MM.1S (cell line): ENCODE results near the gene LNPEP.
A peak's percentile ranks its signal among the peaks of the same experiment; 100 is the strongest.

Experiments used
- DNase-seq: peaks from one replicate; pipeline ENCODE4 v3.0.0-alpha.2; 2015
- H2AFZ ChIP-seq: fragments of 300-600 bp; sonication (generic); 2 replicates; pipeline ENCODE4 v1.6.0; 2016; ENCODE audit warnings: antibody characterized with exemption, low read length
- H3F3A ChIP-seq: fragments of 300-600 bp; sonication (generic); 2 replicates; pipeline ENCODE4 v1.6.1; 2016; ENCODE audit warnings: mild to moderate bottlenecking, antibody characterized with exemption, low read length, moderate library complexity, mixed read lengths; ENCODE audit not compliant: insufficient read depth
- H3K27ac ChIP-seq: fragments of 300-600 bp; sonication (generic); 2 replicates; pipeline ENCODE4 v1.5.1; 2016; ENCODE audit warnings: mild to moderate bottlenecking, low read length
- H3K27me3 ChIP-seq: fragments of 300-600 bp; sonication (generic); replicated peaks from 2 replicates; pipeline ENCODE4 v1.6.0; 2016; ENCODE audit warnings: low read length; ENCODE audit not compliant: insufficient read depth
- H3K36me3 ChIP-seq: fragments of 300-600 bp; sonication (generic); replicated peaks from 2 replicates; pipeline ENCODE4 v1.6.1; 2016; ENCODE audit warnings: mild to moderate bottlenecking, low read length, mixed read lengths; ENCODE audit not compliant: insufficient read depth
- H3K4me1 ChIP-seq: fragments of 300-600 bp; sonication (generic); 2 replicates; pipeline ENCODE4 v1.6.1; 2016; ENCODE audit warnings: low read length, mixed read lengths
- H3K4me2 ChIP-seq: fragments of 300-600 bp; sonication (generic); 2 replicates; pipeline ENCODE4 v1.6.0; 2016; ENCODE audit warnings: low read depth, low read length
- H3K4me3 ChIP-seq: fragments of 300-600 bp; sonication (generic); 2 replicates; pipeline ENCODE4 v1.5.1; 2016; ENCODE audit warnings: low read length, mixed read lengths
- H3K79me2 ChIP-seq: fragments of 300-600 bp; sonication (generic); 2 replicates; pipeline ENCODE4 v1.6.1; 2016; ENCODE audit warnings: mixed run types, low read length, mixed read lengths
- H3K9ac ChIP-seq: fragments of 300-600 bp; sonication (generic); 2 replicates; pipeline ENCODE4 v1.6.1; 2016; ENCODE audit warnings: low read length, mixed read lengths
- H3K9me2 ChIP-seq: fragments of 300-600 bp; sonication (generic); replicated peaks from 2 replicates; pipeline ENCODE4 v1.6.1; 2016; ENCODE audit warnings: mild to moderate bottlenecking, low read length, mixed read lengths; ENCODE audit not compliant: insufficient read depth
- H3K9me3 ChIP-seq: fragments of 300-600 bp; sonication (generic); replicated peaks from 2 replicates; pipeline ENCODE4 v1.6.1; 2016; ENCODE audit warnings: mild to moderate bottlenecking, low read length, mixed read lengths; ENCODE audit not compliant: insufficient read depth
- H4K20me1 ChIP-seq: fragments of 300-600 bp; sonication (generic); 2 replicates; pipeline ENCODE4 v1.6.1; 2016; ENCODE audit warnings: mild to moderate bottlenecking, low read length, moderate library complexity, mixed read lengths; ENCODE audit not compliant: insufficient read depth
- CTCF ChIP-seq: fragments of 300-600 bp; sonication (generic); IDR thresholded peaks from 2 replicates; pipeline ENCODE4 v1.5.1; 2016; ENCODE audit warnings: antibody characterized with exemption, low read length, mixed read lengths
- EZH2 ChIP-seq: fragments of 300-600 bp; sonication (generic); optimal IDR thresholded peaks from 2 replicates; pipeline ENCODE3; 2017; ENCODE audit warnings: low read depth, mild to moderate bottlenecking, antibody characterized with exemption, low read length, mixed read lengths
- EZH2phosphoT487 ChIP-seq: fragments of 300-600 bp; sonication (generic); IDR thresholded peaks from 2 replicates; pipeline ENCODE4 v1.6.1; 2018; ENCODE audit warnings: antibody characterized with exemption, low read length

LNPEP gene

GRCh38 chr5:96931605-96932004 lies 4.3 kb upstream of the LNPEP start:
- Histone ChIP-seq H3K27ac (no peak overlapping the region), H3K79me2 (peaks cover 7% of the 10 kb centered on the region), H3K4me2 (no peak overlapping the region), H3K4me1 (peaks cover 15% of the 10 kb centered on the region), H3K9me3 (no peaks in the 10 kb centered on the region), H3K36me3 (no peaks in the 10 kb centered on the region), H3F3A (peaks cover 31% of the 10 kb centered on the region), H3K27me3 (no peaks in the 10 kb centered on the region), H3K4me3 (no peak overlapping the region), H4K20me1 (no peaks in the 10 kb centered on the region), H2AFZ (no peak overlapping the region), H3K9me2 (no peaks in the 10 kb centered on the region), H3K9ac (no peak overlapping the region)
- TF ChIP-seq EZH2phosphoT487 (no peak), CTCF (no peak), EZH2 (no peak)
- no peak for DNase-seq

- Histone ChIP-seq H3K79me2 (peaks cover 11% of the 10 kb centered on the region), H3K4me2 (peak overlapping the region; percentile 77; the same call in 1 of the 2 replicates), H3K27ac (no peak overlapping the region), H3F3A (peaks cover 31% of the 10 kb centered on the region), H2AFZ (no peak overlapping the region), H3K9ac (no peak overlapping the region), H4K20me1 (no peaks in the 10 kb centered on the region), H3K27me3 (no peaks in the 10 kb centered on the region), H3K4me3 (no peak overlapping the region), H3K4me1 (peaks cover 17% of the 10 kb centered on the region), H3K9me2 (no peaks in the 10 kb centered on the region), H3K36me3 (no peaks in the 10 kb centered on the region), H3K9me3 (no peaks in the 10 kb centered on the region)
- no peak for DNase-seq
- TF ChIP-seq EZH2 (no peak), CTCF (no peak), EZH2phosphoT487 (no peak)
Observed at GRCh38 chr5:96932026-96932425, 3.9 kb upstream of the LNPEP start.

- Histone ChIP-seq H3K4me2 (peak overlapping the region; percentile 77), H3K9ac (peak overlapping the region; percentile 84), H3K4me1 (peaks cover 32% of the 10 kb centered on the region), H4K20me1 (0 out of 2 replicates have a peak, but pooled peaks cover 3% of the 10 kb centered on the region), H3K9me2 (no peaks in the 10 kb centered on the region), H3K9me3 (no peaks in the 10 kb centered on the region), H2AFZ (peak overlapping the region; percentile 46), H3K79me2 (peaks cover 31% of the 10 kb centered on the region), H3K4me3 (peak overlapping the region; percentile 55), H3K27me3 (no peaks in the 10 kb centered on the region), H3F3A (peaks cover 31% of the 10 kb centered on the region), H3K27ac (peak overlapping the region; percentile 97), H3K36me3 (no peaks in the 10 kb centered on the region)
- TF ChIP-seq EZH2: no peak
- peak; percentile 24 for DNase-seq
Observed at GRCh38 chr5:96933764-96934707, 1.8 kb upstream of the LNPEP start.
